Activated CD4-positive, alpha-beta T cell treated with anti-CD3 and anti-CD28 coated beads for 1 hour (primary cell): Measurements from ENCODE around the gene PPP1R13B.
A peak's percentile ranks its signal among the peaks of the same experiment; 100 is the strongest.
"Not testable (repeated sequence)": the region's sequence is repeated elsewhere in the genome, so short reads cannot be mapped to it uniquely, and the experiment has no call there.

Source experiments
- DNase-seq: peaks from one replicate; pipeline ENCODE4 v3.0.0-alpha.2; 2020

PPP1R13B gene

DNA sequence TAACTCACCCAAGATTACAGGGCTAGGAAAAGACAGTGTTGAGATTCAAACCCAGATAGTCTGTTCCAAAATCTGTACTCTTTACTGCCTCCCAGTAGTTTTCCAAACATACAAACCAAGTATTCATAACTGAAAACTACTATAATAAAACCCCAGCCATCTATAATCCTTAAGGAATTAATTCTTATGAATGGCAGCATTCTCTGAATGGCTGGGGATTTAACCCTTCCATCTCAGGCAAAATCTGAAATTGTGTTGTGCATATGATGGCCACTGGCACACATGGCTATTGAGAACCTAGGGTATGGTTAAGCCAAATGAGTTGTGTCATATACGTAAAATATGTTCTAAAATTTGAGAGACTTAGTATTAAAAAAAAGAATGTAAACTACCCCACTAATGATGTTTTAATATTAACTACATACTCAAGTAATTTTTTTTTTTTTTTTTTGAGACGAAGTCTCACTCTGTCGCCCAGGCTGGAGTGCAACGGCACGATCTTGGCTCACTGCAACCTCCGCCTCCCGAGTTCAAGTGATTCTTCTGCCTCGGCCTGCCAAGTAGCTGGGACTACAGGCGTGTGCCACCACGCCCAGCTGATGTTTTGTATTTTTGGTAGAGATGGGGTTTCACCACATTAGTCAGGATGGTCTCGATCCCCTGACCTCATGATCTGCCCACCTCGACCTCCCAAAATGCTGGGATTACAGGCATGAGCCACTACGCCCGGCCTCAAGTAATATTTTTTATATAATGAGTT lies 16.7 kb downstream of the PPP1R13B start:
- no peak for DNase-seq

- DNase-seq: no peak
Measured at GRCh38 chr14:103828315-103828967, 18.9 kb downstream of the PPP1R13B start.

GRCh38 chr14:103825101-103825500 lies 22.3 kb downstream of the PPP1R13B start:
- DNase-seq: no peak

DNA sequence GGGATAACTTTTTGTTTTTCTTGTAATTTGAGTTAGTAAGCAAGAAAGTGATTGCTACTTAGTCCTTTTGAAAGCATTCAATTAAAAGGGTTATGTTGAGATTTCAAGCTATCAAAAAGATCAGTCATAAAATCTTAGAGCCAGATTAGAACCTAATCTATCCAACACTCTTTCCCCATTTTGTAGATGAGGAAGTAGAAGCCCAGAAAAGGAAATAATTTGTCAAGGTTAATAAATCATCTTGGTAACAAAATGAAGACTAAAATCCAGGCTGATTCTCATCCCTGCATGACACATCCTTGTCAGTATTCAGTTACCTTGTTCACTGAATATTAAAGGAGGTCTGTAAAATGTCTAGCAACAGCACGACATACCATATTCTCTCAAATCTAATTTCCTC lies 26.5 kb downstream of the PPP1R13B start:
- DNase-seq: no peak

DNA sequence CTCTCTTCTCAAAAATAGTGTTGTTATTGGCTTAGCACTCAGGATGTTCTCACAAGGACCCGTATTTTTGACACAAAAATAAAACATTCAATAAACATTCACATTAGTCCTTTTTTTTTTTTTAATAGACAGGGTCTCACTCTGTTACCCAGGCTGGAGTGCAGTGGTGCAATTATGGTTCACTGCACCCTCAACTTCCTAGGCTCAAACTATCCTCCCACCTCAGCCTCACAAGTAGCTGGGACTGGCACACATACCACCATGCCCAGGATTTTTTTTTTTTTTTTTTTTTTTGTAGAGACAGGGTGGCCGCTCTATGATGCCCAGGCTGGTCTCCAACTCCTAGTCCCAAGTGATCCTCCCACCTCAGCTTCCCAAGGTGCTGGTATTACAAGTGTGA lies 27.0 kb downstream of the PPP1R13B start:
- no peak for DNase-seq

DNA sequence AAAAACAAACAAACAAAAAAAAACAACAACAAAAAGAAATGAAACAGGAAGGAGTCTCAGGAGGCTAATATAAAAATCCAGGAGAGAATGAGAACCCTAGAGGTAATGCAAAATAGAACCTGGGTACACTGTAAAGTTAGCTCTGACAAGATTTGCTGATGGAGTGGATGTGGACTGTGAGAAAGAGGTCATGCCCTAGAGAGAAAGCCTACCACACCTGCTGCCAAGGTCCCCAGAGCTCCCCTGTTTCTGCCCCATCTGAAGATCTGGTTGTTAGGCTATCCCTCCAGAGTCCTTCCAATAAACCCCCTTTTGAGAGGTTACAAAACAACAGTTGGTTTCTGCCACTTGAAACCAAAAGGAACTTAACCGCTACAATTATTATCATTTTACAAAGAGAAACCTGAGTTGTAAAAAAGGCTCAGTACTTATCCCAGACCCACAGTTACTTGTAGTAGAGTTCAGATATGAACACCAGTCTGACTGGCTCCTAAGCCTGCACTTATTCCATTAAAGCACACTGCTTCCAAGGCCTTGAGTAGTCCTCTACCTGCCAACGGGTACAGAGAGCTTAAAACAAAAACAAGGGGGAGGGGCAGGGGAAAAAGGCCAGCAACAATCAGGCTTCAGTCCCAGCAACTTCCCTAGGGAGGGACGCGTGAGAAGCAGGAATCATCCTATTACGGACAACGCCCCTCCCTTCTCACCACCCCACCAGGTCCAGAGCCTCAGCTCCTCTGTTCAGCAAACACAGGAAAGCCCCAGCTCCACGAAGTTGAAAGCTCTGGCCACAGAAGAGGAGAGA lies 27.7 kb downstream of the PPP1R13B start:
- no peak for DNase-seq

- DNase-seq: no peak
Measured at GRCh38 chr14:103818870-103819269, 28.5 kb downstream of the PPP1R13B start.

- no peak for DNase-seq
Measured at GRCh38 chr14:103818422-103818821, 29.0 kb downstream of the PPP1R13B start.

DNA sequence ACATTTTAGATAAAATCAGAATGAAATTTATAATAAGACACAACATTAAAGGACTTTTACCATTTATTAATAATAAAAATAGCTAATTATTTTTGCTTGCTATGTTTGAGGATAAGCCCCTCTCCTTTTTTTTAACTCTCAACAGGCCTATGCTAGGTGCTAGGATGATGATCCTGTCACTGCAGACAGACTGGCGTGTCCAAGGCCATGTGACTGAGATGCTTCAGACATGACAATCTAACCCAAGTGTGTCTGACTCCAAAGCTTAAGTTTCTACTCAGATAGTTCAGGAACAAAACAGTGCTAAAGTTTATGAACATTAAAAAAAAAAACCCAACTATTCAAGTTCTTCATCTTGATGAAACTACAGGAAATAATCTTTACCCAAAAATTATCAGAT lies 29.8 kb downstream of the PPP1R13B start:
- no peak for DNase-seq

- no peak for DNase-seq
Measured at GRCh38 chr14:103816991-103817390, 30.4 kb downstream of the PPP1R13B start.

DNA sequence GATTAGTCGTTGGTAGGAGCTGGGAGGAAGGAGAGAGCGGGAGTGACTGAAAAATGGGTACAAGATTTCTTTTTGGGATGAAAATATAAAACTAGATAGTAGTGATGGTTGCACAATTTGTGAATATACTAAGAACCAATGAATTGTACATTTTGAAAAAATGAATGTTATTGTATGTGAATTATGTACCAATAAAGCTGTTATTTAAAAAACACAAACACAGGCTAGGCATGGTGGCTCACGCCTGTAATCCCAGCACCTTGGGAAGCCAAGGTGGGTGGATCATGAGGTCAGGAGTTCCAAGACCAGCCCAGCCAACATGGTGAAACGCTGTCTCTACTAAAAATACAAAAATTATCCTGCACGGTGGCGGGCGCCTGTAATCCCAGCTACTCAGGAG lies 32.1 kb downstream of the PPP1R13B start:
- DNase-seq: no peak

DNA sequence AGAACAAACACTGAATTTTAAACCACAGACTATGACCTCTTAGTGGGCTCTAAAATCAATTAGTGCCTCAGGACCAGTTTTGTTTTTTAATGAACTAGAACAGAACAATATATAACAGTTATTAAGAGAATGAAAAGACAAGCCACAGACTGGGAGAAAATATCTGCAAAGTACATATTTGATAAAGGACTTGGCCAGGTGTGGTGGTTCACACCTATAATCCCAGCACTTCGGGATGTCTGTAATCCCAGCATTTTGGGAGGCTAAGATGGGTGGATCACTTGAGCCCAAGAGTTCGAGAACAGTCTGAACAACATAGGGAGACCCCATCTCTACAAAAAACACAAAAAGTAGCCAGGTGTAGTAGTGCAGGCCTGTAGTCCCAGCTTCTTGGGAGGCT lies 36.2 kb downstream of the PPP1R13B start:
- no peak for DNase-seq

DNA sequence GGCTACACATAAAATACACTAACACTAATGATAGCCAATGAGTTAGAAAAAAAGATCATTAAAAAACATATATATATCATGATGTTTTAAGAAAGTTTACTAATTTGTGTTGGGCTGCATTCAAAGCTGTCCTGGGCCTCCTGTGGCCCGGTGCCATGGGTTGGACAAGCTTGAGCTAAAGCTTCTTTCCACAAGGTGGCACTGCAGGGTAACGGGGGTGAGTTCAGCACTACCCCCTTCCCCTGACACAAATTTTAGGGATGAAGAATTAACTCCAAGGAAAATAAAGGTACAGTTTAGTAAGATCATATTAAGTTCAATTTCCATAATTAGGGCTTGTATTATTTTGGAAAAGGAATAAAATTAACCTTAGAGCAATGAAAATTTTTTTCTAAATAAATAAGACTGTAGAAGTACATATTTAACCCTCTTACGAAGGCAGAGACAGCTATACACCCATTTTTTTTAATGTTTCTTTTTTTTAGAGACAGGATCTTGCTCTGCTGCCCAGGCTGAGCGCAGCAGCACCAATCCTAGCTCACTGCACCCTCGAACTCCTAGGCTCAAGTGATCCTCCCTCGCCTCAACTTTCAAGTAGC lies 38.9 kb downstream of the PPP1R13B start:
- peak; percentile 46 for DNase-seq

- no peak for DNase-seq
Measured at GRCh38 chr14:103806805-103807204, 40.6 kb downstream of the PPP1R13B start.

GRCh38 chr14:103805708-103806107 lies 41.7 kb downstream of the PPP1R13B start:
- no peak for DNase-seq

DNA sequence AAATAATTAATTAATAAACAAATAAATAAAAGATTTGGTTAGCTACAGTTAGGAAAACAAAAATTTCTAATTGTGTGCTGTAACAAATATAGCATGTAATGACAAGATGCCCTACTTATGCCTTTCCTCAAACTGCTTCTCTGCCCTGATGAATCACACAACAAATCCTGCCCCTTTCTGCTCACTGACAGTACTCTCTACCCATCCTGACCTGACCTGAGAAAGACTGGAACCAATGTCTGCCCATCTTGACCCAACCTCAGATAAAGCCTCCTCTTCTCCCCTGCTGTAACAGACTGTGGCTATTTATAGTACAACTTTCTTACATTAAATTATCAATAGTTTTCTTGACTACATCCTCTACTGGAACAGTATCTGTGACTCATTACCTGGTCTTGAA lies 43.7 kb downstream of the PPP1R13B start:
- DNase-seq: no peak

GRCh38 chr14:103802356-103802755 lies 45.0 kb downstream of the PPP1R13B start:
- DNase-seq: no peak

- DNase-seq: no peak
Measured at GRCh38 chr14:103801459-103801858, 45.9 kb downstream of the PPP1R13B start.

- not testable (repeated sequence) for DNase-seq
Measured at GRCh38 chr14:103793192-103793591, 54.2 kb downstream of the PPP1R13B start.

GRCh38 chr14:103788086-103788485 lies 59.3 kb downstream of the PPP1R13B start:
- DNase-seq: no peak

DNA sequence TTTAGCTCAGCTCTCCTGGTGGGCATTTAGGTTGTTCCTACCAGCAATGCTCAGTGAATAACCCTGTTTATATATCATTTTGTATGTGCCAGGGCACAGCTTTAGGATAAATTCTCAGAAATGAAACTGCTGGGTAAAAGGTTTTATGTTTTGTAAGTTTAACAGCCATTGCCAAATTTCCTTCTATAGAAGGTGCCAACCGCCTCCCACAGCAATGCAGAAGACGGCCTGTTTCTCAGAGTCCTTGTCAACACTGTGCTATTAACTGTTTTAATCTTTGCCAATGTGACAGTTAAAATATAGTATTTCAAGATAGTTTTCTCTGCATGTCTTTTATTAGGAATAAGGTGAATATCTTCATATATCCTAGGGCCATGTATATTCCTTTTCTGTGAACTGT lies 65.0 kb downstream of the PPP1R13B start:
- DNase-seq: no peak

- DNase-seq: not testable (repeated sequence)
Measured at GRCh38 chr14:103776319-103776718, 71.1 kb downstream of the PPP1R13B start.

DNA sequence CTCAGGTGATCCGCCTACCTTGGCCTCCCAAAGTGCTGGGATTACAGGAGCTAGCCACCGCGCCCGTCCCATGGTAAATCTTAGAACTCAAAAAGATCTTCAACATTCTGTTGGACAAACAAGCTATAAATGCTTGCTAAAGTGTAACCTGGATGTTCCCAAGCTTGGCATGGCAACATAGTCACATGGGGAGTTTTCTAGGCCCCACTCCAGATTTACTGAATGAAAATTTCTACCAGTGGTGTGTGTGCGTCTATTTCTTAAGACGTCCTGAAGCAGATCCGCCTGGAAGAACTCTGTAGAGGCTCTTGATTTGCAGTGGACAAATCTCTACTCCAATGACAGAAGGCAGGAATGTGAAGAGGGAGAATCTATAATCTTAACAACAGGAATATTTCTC lies 71.9 kb downstream of the PPP1R13B start:
- DNase-seq: no peak
